Uterus (tissue), 4 donors: ENCODE measurements around the gene TRIM45. TPM values are rescaled to one million over a fixed set of nuclear protein-coding genes. Genes with fewer than 3 reads are reported as not detected.

ENCODE experiments used
- DNase-seq, 2 donors: peaks; one replicate each; pipeline ENCODE4 v3.0.0-alpha.2; 2019 to 2020
- H3K27ac ChIP-seq, 2 donors: fragments of 200-600 bp; sonication (generic); 1 replicate in 1 of 2; 2 replicates in 1 of 2; pipeline ENCODE4 v1.5.1; 2016 to 2018
- H3K27me3 ChIP-seq, 2 donors: fragments of 200-600 bp; sonication (generic); one replicate each; pipeline ENCODE4 v1.5.1; 2018 to 2019; ENCODE audit warnings: control low read depth in 1 of 2
- H3K36me3 ChIP-seq, 2 donors: fragments of 200-600 bp; sonication (generic); one replicate each; pipeline ENCODE4 v1.5.1; 2019; ENCODE audit warnings: control low read depth in 1 of 2
- H3K4me1 ChIP-seq, 2 donors: fragments of 200-600 bp; sonication (generic); one replicate each; pipeline ENCODE4 v1.5.1; 2018 to 2019; ENCODE audit warnings: control low read depth in 1 of 2
- H3K4me3 ChIP-seq, 2 donors: fragments of 200-600 bp; sonication (generic); 1 replicate in 1 of 2; 2 replicates in 1 of 2; pipeline ENCODE4 v1.5.1; 2018 to 2019; ENCODE audit warnings: mild to moderate bottlenecking in 1 of 2
- H3K9me3 ChIP-seq, 2 donors: fragments of 200-600 bp; sonication (generic); one replicate each; pipeline ENCODE4 v1.5.1; 2019; ENCODE audit warnings: control low read depth in 1 of 2
- CTCF ChIP-seq, 4 experiments: fragments of 200-600 bp in 2 of 4; fragments of 450-650 bp in 2 of 4; sonication (generic) in 2 of 4; IDR thresholded peaks; one replicate each; pipeline ENCODE4 v1.5.1; 2016 to 2019; ENCODE audit warnings: antibody characterized with exemption in 4 of 4, mild to moderate bottlenecking in 2 of 4, moderate library complexity in 1 of 4
- POLR2A ChIP-seq, 2 donors: fragments of 450-650 bp; IDR thresholded peaks; one replicate each; pipeline ENCODE4 v1.6.1; 2016; ENCODE audit warnings: antibody characterized with exemption in 2 of 2, mild to moderate bottlenecking in 1 of 2, moderate library complexity in 1 of 2
- intact Hi-C: fragments of 100-400 bp; cut with DNase I; formaldehyde crosslinking; loops from one replicate; pipeline ENCODE4 v1.15.1; 2023; ENCODE audit warnings: low total_unique reads
- total RNA-seq, 4 donors: library from RNA; depleted of rRNA in 3 of 4; stranded (reverse); fragments of >200 nt in 3 of 4; gene quantifications; one replicate each; pipeline versions ENCODE4 v1.1.0 to v1.2.4, GENCODE V29; 2014 to 2023
- donor health status: DM: yes; HTN: yes; CAD: no.

The TRIM45 gene
- total RNA-seq, 4 donors from 2014 or later: 2.6 to 16.7 (median 5.5) TPM

GRCh38 chr1:117137281-117137855 is 15.8 kb upstream of the TRIM45 start:
- Histone ChIP-seq H3K4me3 (no peak overlapping the region), H3K27ac (no peak overlapping the region), H3K4me1 (no peaks in the 10 kb centered on the region), H3K36me3 (no peaks in the 10 kb centered on the region), H3K9me3 (no peaks in the 10 kb centered on the region), H3K27me3 (no peaks in the 10 kb centered on the region)
- TF ChIP-seq POLR2A (IDR thresholded peaks at IDR 0.05) (no peak), CTCF (IDR thresholded peaks at IDR 0.05) (no peak)
- DNase-seq: no peak
- intact Hi-C loops: no loop called here

- Histone ChIP-seq H3K4me3 (no peak overlapping the region), H3K36me3 (no peaks in the 10 kb centered on the region), H3K27me3 (no peaks in the 10 kb centered on the region), H3K4me1 (no peaks in the 10 kb centered on the region), H3K9me3 (no peaks in the 10 kb centered on the region), H3K27ac (no peak overlapping the region)
- no peak for DNase-seq
- TF ChIP-seq CTCF (IDR thresholded peaks at IDR 0.05) (no peak), POLR2A (IDR thresholded peaks at IDR 0.05) (no peak)
- intact Hi-C loops: no loop called here
Measured at GRCh38 chr1:117136749-117137148, 15.2 kb upstream of the TRIM45 start.

GRCh38 chr1:117135329-117135728 is 13.8 kb upstream of the TRIM45 start:
- intact Hi-C loops: no loop called here
- Histone ChIP-seq H3K4me3 (no peak overlapping the region), H3K27me3 (no peaks in the 10 kb centered on the region), H3K27ac (no peak overlapping the region), H3K9me3 (no peaks in the 10 kb centered on the region), H3K4me1 (no peaks in the 10 kb centered on the region), H3K36me3 (no peaks in the 10 kb centered on the region)
- DNase-seq: no peak
- TF ChIP-seq CTCF (IDR thresholded peaks at IDR 0.05) (no peak), POLR2A (IDR thresholded peaks at IDR 0.05) (no peak)

- intact Hi-C loops: no loop called here
- Histone ChIP-seq H3K9me3 (no peaks in the 10 kb centered on the region), H3K36me3 (no peaks in the 10 kb centered on the region), H3K27ac (no peak overlapping the region), H3K4me1 (no peaks in the 10 kb centered on the region), H3K4me3 (no peak overlapping the region), H3K27me3 (no peaks in the 10 kb centered on the region)
- TF ChIP-seq CTCF (IDR thresholded peaks at IDR 0.05) (no peak), POLR2A (IDR thresholded peaks at IDR 0.05) (no peak)
- no peak for DNase-seq
Measured at GRCh38 chr1:117130526-117130925, 9.0 kb upstream of the TRIM45 start.

- Histone ChIP-seq H3K4me3 (no peak overlapping the region), H3K36me3 (no peaks in the 10 kb centered on the region), H3K27me3 (no peaks in the 10 kb centered on the region), H3K4me1 (no peaks in the 10 kb centered on the region), H3K9me3 (no peaks in the 10 kb centered on the region), H3K27ac (peak overlapping the region; percentile 21 to 36)
- DNase-seq: no peak
- intact Hi-C loops: loop anchor here (5.0 kb wide), 1 partner anchor 154 kb away; no protein-coding TSS in a partner anchor
- no peak for TF ChIP-seq POLR2A (IDR thresholded peaks at IDR 0.05)
- TF ChIP-seq CTCF (IDR thresholded peaks at IDR 0.05): peak; percentile 38 to 70 (median 54)
Measured at GRCh38 chr1:117128323-117129079, 7.0 kb upstream of the TRIM45 start.
